Chondrocyte (in vitro differentiated cells): ENCODE data around the gene WDR91. TPM values are rescaled to one million over a fixed set of nuclear protein-coding genes. Genes with fewer than 3 reads are reported as not detected.
A peak's percentile ranks its signal among the peaks of the same experiment; 100 is the strongest.

Experiments used
- DNase-seq: peaks from one replicate; pipeline ENCODE4 v3.0.0; 2021; ENCODE audit warnings: mixed read lengths, low spot score
- H3K27ac Mint-ChIP-seq: one replicate; pipeline ENCODE4 v1.8.0; 2021; ENCODE audit warnings: mild to moderate bottlenecking, moderate library complexity, mixed read lengths; ENCODE audit not compliant: unreplicated experiment
- H3K27me3 Mint-ChIP-seq: 2 replicates; pipeline ENCODE4 v1.8.0; 2021; ENCODE audit warnings: low read depth, mixed read lengths
- H3K36me3 Mint-ChIP-seq: 2 replicates; pipeline ENCODE4 v1.8.0; 2021; ENCODE audit warnings: low read depth, mixed read lengths
- H3K4me1 Mint-ChIP-seq: 2 replicates; pipeline ENCODE4 v1.8.0; 2021; ENCODE audit warnings: low read depth, mild to moderate bottlenecking, mixed read lengths
- H3K4me3 Mint-ChIP-seq: one replicate; pipeline ENCODE4 v1.8.0; 2021; ENCODE audit warnings: mild to moderate bottlenecking, moderate library complexity, mixed read lengths; ENCODE audit not compliant: unreplicated experiment
- H3K9me3 Mint-ChIP-seq: 2 replicates; pipeline ENCODE4 v1.8.0; 2021; ENCODE audit warnings: low read depth, mixed read lengths
- CTCF ChIP-seq: fragments of 200-600 bp; sonication (generic); IDR thresholded peaks from 2 replicates; pipeline ENCODE4 v1.5.0; 2021; ENCODE audit warnings: antibody characterized with exemption, mild to moderate bottlenecking, moderate library complexity
- total RNA-seq: library from RNA; stranded (reverse); gene quantifications from 3 replicates; pipeline ENCODE4 v1.2.1, GENCODE V29; 2021

WDR91 gene
- total RNA-seq, 1 donor from 2014 or later, result 10.6 TPM

- H3K4me3 Mint-ChIP-seq, result no peak overlapping the region
- H3K27me3 Mint-ChIP-seq, result no peaks in the 10 kb centered on the region
- H3K36me3 Mint-ChIP-seq, result peaks cover 15% of the 10 kb centered on the region
- H3K27ac Mint-ChIP-seq, result no peak overlapping the region
- TF ChIP-seq CTCF, result no peak
- H3K9me3 Mint-ChIP-seq, result peaks cover 3% of the 10 kb centered on the region
- DNase-seq, result no peak
- peaks cover 41% of the 10 kb centered on the region for H3K4me1 Mint-ChIP-seq
These were observed 43.9 kb downstream of the WDR91 start for GRCh38 chr7:135167365-135167917.

- H3K27ac Mint-ChIP-seq, result no peak overlapping the region
- H3K36me3 Mint-ChIP-seq, result peaks cover 15% of the 10 kb centered on the region
- DNase-seq, result no peak
- TF ChIP-seq CTCF, result no peak
- H3K4me3 Mint-ChIP-seq, result no peak overlapping the region
- peaks cover 39% of the 10 kb centered on the region for H3K4me1 Mint-ChIP-seq
- H3K27me3 Mint-ChIP-seq, result no peaks in the 10 kb centered on the region
- H3K9me3 Mint-ChIP-seq, result peaks cover 6% of the 10 kb centered on the region
These were observed 44.9 kb downstream of the WDR91 start for GRCh38 chr7:135166338-135166990.

- peaks cover 15% of the 10 kb centered on the region for H3K36me3 Mint-ChIP-seq
These were observed 45.5 kb downstream of the WDR91 start for GRCh38 chr7:135165862-135166261.

GRCh38 chr7:135164357-135165061 is 46.8 kb downstream of the WDR91 start:
- H3K27me3 Mint-ChIP-seq, result no peaks in the 10 kb centered on the region
- H3K4me3 Mint-ChIP-seq, result no peak overlapping the region
- no peak overlapping the region for H3K27ac Mint-ChIP-seq
- no peak for DNase-seq
- H3K4me1 Mint-ChIP-seq, result peaks cover 47% of the 10 kb centered on the region
- peaks cover 6% of the 10 kb centered on the region for H3K9me3 Mint-ChIP-seq
- H3K36me3 Mint-ChIP-seq, result peaks cover 15% of the 10 kb centered on the region
- no peak for TF ChIP-seq CTCF

More at GRCh38 chr7:135165862-135166261, 45.5 kb downstream of the WDR91 start:
- H3K27ac Mint-ChIP-seq, result no peak overlapping the region
- peaks cover 6% of the 10 kb centered on the region for H3K9me3 Mint-ChIP-seq
- no peak for TF ChIP-seq CTCF
- H3K4me1 Mint-ChIP-seq, result peaks cover 41% of the 10 kb centered on the region
- no peaks in the 10 kb centered on the region for H3K27me3 Mint-ChIP-seq
- no peak for DNase-seq
- H3K4me3 Mint-ChIP-seq, result no peak overlapping the region

- H3K27me3 Mint-ChIP-seq, result no peaks in the 10 kb centered on the region
- H3K9me3 Mint-ChIP-seq, result peaks cover 6% of the 10 kb centered on the region
- no peak for TF ChIP-seq CTCF
- no peak for DNase-seq
- H3K4me3 Mint-ChIP-seq, result no peak overlapping the region
- peak overlapping the region; percentile 11 for H3K27ac Mint-ChIP-seq
- H3K4me1 Mint-ChIP-seq, result peaks cover 31% of the 10 kb centered on the region
- peaks cover 10% of the 10 kb centered on the region for H3K36me3 Mint-ChIP-seq
These were observed 48.8 kb downstream of the WDR91 start for GRCh38 chr7:135162382-135163001.
